GM12801 (cell line): ENCODE results near the gene TPP1.

Source experiments
- TF ChIP-seq, protein P1 (sequence below): IDR thresholded peaks from one replicate; pipeline ENCODE4 v1.5.1; 2011; ENCODE audit warnings: control low read depth; ENCODE audit not compliant: insufficient read length; ENCODE audit errors: extremely low read depth

Gene TPP1

DNA sequence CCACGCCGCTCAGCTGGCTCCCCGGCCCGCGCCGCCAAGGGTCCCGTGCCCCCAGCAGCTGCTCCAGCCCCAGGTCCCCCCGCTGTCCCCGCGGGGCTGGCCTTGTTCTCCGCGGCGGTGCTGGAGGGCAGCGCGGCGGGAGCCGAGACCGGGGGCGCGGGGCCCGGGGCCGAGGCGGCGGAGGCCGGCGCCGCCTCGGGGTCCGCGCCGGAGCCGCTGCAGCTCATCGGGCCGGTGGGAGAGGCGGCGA, 7.3 kb downstream of the TPP1 start:
- TF ChIP-seq, protein P1, sequence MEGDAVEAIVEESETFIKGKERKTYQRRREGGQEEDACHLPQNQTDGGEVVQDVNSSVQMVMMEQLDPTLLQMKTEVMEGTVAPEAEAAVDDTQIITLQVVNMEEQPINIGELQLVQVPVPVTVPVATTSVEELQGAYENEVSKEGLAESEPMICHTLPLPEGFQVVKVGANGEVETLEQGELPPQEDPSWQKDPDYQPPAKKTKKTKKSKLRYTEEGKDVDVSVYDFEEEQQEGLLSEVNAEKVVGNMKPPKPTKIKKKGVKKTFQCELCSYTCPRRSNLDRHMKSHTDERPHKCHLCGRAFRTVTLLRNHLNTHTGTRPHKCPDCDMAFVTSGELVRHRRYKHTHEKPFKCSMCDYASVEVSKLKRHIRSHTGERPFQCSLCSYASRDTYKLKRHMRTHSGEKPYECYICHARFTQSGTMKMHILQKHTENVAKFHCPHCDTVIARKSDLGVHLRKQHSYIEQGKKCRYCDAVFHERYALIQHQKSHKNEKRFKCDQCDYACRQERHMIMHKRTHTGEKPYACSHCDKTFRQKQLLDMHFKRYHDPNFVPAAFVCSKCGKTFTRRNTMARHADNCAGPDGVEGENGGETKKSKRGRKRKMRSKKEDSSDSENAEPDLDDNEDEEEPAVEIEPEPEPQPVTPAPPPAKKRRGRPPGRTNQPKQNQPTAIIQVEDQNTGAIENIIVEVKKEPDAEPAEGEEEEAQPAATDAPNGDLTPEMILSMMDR, result no peak

DNA sequence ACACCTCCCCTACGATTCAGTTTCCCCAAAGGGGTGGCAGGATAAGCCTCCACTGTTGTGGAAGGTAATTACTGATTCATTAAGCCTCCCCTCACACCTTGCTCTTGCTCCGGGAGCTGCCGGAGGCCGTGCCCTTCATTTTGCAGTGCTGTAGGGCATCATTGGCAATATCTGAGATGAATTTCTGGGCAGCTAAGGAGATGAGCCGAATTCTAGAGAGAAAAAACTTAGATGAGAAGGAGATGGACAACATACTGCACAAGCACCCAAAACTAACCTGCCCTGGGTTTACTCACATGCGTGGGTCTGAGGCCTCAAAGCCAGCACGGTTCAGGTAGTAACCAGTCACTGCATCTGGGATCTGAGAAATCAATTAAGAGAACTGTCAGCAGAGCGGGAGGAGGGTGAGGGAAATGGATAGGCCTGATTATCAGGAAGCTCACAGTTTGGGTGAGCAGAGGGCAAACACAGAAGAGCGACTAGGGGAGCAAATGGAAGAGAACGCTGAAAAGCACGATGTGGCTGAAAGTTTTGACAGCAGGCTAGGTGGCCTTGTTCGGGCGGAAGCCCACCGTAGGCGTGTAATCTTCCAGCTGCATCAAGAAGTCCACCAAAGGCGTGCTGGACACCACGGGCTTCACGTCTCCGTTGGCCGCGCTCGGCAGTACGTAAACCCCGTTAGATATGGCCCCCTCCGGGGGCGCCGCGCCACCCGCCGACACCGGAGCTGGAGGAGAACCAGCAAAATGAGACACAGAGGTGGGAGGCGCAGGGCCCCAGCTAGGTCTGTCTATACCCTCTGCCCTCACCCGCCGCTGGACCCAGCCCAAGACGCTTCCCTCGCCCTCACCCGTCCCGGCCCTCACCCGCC, 7.9 kb downstream of the TPP1 start:
- TF ChIP-seq, protein P1, result no peak

DNA sequence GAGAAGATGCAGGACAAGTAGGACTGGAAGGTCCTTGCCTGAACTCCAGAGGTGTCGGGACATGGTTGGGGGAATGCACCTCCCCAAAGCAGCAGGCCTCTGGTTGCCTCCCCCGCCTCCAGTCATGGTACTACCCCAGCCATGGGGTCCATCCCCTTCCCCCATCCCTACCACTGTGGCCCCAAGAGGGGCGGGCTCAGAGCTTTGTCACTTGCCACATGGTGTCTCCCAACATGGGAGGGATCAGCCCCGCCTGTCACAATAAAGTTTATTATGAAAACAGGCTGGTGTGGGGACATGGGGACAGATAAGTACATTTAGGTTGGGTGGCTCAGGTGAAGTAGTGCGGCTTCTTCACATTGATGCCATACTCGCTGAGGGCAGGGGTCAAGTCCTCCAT, 8.6 kb downstream of the TPP1 start:
- TF ChIP-seq, protein P1, result no peak

DNA sequence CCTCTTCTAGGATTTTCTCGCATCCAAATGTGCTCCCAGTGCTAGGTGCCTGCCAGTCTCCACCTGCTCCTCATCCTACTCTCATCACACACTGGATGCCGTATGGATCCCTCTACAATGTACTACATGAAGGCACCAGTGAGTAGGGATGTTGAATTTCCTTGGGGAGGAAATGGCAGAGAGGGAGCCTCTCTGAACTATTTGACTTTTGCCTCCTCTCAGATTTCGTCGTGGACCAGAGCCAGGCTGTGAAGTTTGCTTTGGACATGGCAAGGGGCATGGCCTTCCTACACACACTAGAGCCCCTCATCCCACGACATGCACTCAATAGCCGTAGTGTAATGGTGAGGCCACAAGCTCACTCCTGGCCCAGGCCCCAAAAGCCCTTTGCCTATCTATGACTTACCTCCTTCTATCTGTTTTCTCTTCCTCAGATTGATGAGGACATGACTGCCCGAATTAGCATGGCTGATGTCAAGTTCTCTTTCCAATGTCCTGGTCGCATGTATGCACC, 9.7 kb downstream of the TPP1 start:
- TF ChIP-seq, protein P1, result no peak

DNA sequence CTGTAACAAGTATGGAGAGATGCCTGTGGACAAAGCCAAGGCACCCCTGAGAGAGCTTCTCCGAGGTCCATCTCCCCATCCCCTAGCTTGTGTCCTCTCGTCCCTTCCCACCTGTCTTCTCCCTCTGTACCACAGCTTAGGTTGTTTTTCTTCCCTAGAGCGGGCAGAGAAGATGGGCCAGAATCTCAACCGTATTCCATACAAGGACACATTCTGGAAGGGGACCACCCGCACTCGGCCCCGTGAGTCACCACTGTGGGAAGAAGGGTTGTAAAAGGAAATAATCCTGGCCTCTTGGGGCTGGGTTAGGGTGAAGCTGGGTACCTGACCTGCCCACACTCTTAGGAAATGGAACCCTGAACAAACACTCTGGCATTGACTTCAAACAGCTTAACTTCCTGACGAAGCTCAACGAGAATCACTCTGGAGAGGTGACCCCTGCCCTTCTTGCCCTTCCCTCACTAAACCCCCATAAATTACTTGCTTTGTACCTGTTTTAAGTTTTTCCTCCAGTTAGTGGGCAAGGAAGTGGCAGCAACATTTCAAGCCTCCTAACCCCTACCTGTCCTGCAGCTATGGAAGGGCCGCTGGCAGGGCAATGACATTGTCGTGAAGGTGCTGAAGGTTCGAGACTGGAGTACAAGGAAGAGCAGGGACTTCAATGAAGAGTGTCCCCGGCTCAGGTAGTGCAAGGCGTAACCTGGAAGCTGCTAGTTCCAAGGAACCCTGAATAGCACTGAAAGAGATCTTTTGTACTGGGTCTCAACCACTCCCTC, 10.3 kb downstream of the TPP1 start:
- TF ChIP-seq, protein P1, result no peak

DNA sequence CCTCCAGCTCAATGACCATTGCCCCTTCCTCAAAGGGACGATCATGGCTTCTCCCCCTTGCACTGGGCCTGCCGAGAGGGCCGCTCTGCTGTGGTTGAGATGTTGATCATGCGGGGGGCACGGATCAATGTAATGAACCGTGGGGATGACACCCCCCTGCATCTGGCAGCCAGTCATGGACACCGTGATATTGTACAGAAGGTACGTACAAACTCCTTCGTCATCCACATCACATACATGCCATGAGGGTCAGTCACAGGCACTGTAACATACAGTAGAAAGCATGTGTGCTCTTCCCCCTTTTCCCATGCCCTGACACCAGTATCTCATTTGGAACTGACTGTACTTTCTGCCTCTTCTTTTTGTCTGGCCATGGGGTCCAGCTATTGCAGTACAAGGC, 11.2 kb downstream of the TPP1 start:
- TF ChIP-seq, protein P1, result no peak

DNA sequence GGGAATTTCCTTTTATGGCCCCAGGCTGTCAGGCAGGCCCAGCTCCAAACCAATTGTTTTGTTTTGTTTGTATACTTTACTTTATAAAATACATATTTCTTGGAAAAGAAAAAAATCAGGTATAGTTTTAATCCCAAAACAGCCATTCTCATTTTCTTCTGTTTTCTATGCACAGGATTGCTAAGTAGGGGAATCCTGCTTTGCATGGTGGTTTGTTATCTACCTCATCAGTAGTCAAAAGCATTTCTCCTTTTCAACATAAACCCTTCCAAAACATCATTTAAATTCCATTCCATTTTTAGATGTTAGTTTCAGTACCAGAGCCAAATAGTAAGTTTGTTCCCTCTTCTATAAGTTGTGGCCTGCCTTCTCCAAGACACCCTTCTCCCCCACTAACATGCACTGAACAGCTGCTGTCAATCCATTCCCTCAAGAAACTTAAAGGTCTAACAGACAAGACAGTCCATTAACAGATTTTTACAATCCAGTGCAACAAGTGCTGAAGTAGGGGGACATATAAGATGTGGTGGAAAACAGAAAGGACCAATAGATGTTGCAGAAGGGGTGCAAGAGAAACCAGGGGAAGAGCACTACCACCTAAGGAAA, 11.9 kb downstream of the TPP1 start:
- TF ChIP-seq, protein P1, result no peak
